ELR (cell line): Measurements from ENCODE around the gene ECEL1.
"Not testable (repeated sequence)": the region's sequence is repeated elsewhere in the genome, so short reads cannot be mapped to it uniquely, and the experiment has no call there.

Source experiments
- DNase-seq: peaks from one replicate; pipeline ENCODE4 v3.0.0-alpha.2; 2015; ENCODE audit warnings: low read depth

ECEL1 gene

GRCh38 chr2:232458661-232459418 lies 28.8 kb downstream of the ECEL1 start:
- DNase-seq, result no peak

GRCh38 chr2:232458051-232458660 lies 29.5 kb downstream of the ECEL1 start:
- DNase-seq, result no peak

- no peak for DNase-seq
Observed at GRCh38 chr2:232457121-232458011, 30.3 kb downstream of the ECEL1 start.

- no peak for DNase-seq
Observed at GRCh38 chr2:232456296-232457120, 31.1 kb downstream of the ECEL1 start.

GRCh38 chr2:232455426-232456255 lies 32.0 kb downstream of the ECEL1 start, which contains the start of gene ALPI:
ALPI (plus strand) TSS chr2:232456153; CDS start chr2:232456200, 47 bp downstream.
- no peak for DNase-seq

GRCh38 chr2:232454630-232455029 lies 33.0 kb downstream of the ECEL1 start:
- no peak for DNase-seq

GRCh38 chr2:232451645-232452044 lies 36.0 kb downstream of the ECEL1 start:
- DNase-seq, result not testable (repeated sequence)

- DNase-seq, result no peak
Observed at GRCh38 chr2:232449964-232450363, 37.7 kb downstream of the ECEL1 start.

- DNase-seq, result no peak
Observed at GRCh38 chr2:232448304-232448690, 39.3 kb downstream of the ECEL1 start.

GRCh38 chr2:232447638-232448303 lies 39.9 kb downstream of the ECEL1 start:
- no peak for DNase-seq

- DNase-seq, result no peak
Observed at GRCh38 chr2:232447091-232447620, 40.5 kb downstream of the ECEL1 start.

- DNase-seq, result not testable (repeated sequence)
Observed at GRCh38 chr2:232446266-232446777, 41.3 kb downstream of the ECEL1 start.

GRCh38 chr2:232445149-232445885 lies 42.3 kb downstream of the ECEL1 start:
- DNase-seq, result not testable (repeated sequence)

- DNase-seq, result peak; percentile 79
Observed at GRCh38 chr2:232444409-232445148, 43.1 kb downstream of the ECEL1 start.

GRCh38 chr2:232443669-232444408 lies 43.8 kb downstream of the ECEL1 start:
- not testable (repeated sequence) for DNase-seq

- DNase-seq, result not testable (repeated sequence)
Observed at GRCh38 chr2:232443047-232443446, 44.6 kb downstream of the ECEL1 start.

- DNase-seq, result not testable (repeated sequence)
Observed at GRCh38 chr2:232442431-232442830, 45.2 kb downstream of the ECEL1 start.
